Type B pancreatic cell (in vitro differentiated cells): Measurements from ENCODE around the gene PRMT1. TPM values are rescaled to one million over a fixed set of nuclear protein-coding genes. Genes with fewer than 3 reads are reported as not detected.
A peak's percentile ranks its signal among the peaks of the same experiment; 100 is the strongest.

Source experiments
- DNase-seq: peaks from one replicate; pipeline ENCODE4 v3.0.0; 2021; ENCODE audit warnings: mixed read lengths; ENCODE audit not compliant: unreplicated experiment; ENCODE audit errors: extremely low spot score
- H3K27ac Mint-ChIP-seq: 2 replicates; pipeline ENCODE4 v1.8.0; 2021; ENCODE audit warnings: mild to moderate bottlenecking, mixed read lengths
- H3K27me3 Mint-ChIP-seq: 2 replicates; pipeline ENCODE4 v1.8.0; 2021; ENCODE audit warnings: mixed read lengths
- H3K36me3 Mint-ChIP-seq: 2 replicates; pipeline ENCODE4 v1.8.0; 2021; ENCODE audit warnings: mixed read lengths
- H3K4me1 Mint-ChIP-seq: one replicate; pipeline ENCODE4 v1.8.0; 2021; ENCODE audit warnings: mixed read lengths; ENCODE audit not compliant: unreplicated experiment
- H3K4me3 Mint-ChIP-seq: 2 replicates; pipeline ENCODE4 v1.8.0; 2021; ENCODE audit warnings: mild to moderate bottlenecking, mixed read lengths
- H3K9me3 Mint-ChIP-seq: 2 replicates; pipeline ENCODE4 v1.8.0; 2021; ENCODE audit warnings: mixed read lengths
- CTCF ChIP-seq: fragments of 200-600 bp; sonication (generic); conservative IDR thresholded peaks from 2 replicates; pipeline ENCODE4 v1.5.0; 2021; ENCODE audit warnings: antibody characterized with exemption, mild to moderate bottlenecking
- total RNA-seq: library from RNA; stranded (reverse); gene quantifications from 2 replicates; pipeline ENCODE4 v1.2.1, GENCODE V29; 2021; ENCODE audit warnings: low replicate concordance

PRMT1 gene
- total RNA-seq, 1 donor from 2014 or later, result 195 TPM

DNA sequence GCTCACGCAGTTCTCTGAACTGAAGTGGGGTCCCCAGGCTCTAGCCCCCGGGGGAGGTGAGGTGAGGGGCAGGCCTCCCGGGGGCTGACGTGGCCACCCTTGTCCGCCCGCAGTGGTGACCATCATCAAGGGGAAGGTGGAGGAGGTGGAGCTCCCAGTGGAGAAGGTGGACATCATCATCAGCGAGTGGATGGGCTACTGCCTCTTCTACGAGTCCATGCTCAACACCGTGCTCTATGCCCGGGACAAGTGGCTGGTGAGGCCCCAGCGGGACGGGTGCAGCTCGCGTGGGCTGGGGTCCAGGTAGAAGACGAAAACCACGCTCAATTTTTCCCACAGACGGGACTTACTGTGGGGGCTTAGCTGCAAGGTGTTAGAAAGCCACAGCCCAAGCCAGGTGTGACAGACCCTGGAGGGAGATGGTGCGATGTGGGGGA, 6.8 kb downstream of the PRMT1 start:
- H3K27ac Mint-ChIP-seq, result no peak overlapping the region
- H3K27me3 Mint-ChIP-seq, result no peaks in the 10 kb centered on the region
- no peak for TF ChIP-seq CTCF
- no peaks in the 10 kb centered on the region for H3K9me3 Mint-ChIP-seq
- H3K4me1 Mint-ChIP-seq, result peaks cover 12% of the 10 kb centered on the region
- peaks cover 11% of the 10 kb centered on the region for H3K36me3 Mint-ChIP-seq
- DNase-seq, result no peak
- H3K4me3 Mint-ChIP-seq, result no peak overlapping the region

DNA sequence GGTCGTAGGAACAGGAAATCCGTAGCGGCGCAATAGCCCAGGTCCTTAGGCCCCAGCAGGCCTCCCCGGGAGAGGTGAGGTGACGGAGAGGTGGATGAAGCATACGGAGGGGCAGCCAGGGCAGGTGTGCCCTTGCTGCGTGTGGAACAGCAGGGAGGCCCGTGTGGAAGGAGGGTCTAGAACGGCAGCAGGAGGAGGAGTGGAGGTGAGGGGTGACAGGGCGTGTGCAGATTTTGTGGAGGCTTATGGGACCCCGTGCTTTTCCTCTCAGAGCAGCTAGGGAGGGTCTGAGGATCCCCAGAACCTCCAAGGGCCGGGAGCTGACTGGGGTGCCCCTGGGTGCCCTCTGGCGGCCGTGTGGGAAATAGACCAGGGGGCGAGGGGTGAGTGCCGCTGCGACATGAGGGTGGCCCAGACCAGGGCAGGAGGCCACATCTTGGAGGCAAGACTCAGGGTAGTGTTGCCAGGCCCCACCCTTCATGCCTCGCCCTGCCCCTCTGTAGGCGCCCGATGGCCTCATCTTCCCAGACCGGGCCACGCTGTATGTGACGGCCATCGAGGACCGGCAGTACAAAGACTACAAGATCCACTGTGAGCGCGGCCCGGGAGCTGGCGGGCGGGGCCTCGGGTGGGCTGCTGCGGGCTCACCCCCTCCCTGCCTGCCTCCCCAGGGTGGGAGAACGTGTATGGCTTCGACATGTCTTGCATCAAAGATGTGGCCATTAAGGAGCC, 7.3 kb downstream of the PRMT1 start:
- peak; percentile 54 for TF ChIP-seq CTCF
- H3K4me1 Mint-ChIP-seq, result peaks cover 12% of the 10 kb centered on the region
- H3K27me3 Mint-ChIP-seq, result no peaks in the 10 kb centered on the region
- no peak overlapping the region for H3K27ac Mint-ChIP-seq
- DNase-seq, result peak; percentile 69
- peaks cover 11% of the 10 kb centered on the region for H3K36me3 Mint-ChIP-seq
- no peak overlapping the region for H3K4me3 Mint-ChIP-seq
- H3K9me3 Mint-ChIP-seq, result no peaks in the 10 kb centered on the region

GRCh38 chr19:49684983-49685553, 8.0 kb downstream of the PRMT1 start:
- Mint-ChIP-seq H3K27me3 (no peaks in the 10 kb centered on the region), H3K4me1 (peaks cover 12% of the 10 kb centered on the region), H3K9me3 (no peaks in the 10 kb centered on the region), H3K4me3 (no peak overlapping the region), H3K27ac (no peak overlapping the region), H3K36me3 (peaks cover 11% of the 10 kb centered on the region)
- no peak for TF ChIP-seq CTCF
- DNase-seq, result no peak

DNA sequence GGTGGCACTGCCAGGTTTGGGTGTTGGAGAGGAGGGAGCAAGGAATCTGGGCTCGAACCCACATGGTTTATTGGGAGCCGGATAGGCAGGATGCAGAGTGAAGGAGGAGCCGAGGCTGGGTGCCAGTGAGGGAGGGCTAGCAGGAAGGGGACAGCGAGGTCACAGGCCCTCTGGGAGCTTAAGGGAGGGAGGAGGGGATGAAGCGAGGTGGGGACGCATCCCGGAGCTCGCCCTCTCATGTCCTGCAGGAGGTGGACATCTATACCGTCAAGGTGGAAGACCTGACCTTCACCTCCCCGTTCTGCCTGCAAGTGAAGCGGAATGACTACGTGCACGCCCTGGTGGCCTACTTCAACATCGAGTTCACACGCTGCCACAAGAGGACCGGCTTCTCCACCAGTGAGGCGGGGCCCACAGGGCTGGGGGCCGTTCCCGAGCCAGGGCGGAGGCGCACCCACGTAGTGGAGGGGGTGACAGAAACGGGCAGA, 8.8 kb downstream of the PRMT1 start:
- H3K27me3 Mint-ChIP-seq, result peaks cover 7% of the 10 kb centered on the region
- H3K4me1 Mint-ChIP-seq, result peaks cover 17% of the 10 kb centered on the region
- peak; percentile 62 for DNase-seq
- H3K27ac Mint-ChIP-seq, result no peak overlapping the region
- peaks cover 11% of the 10 kb centered on the region for H3K36me3 Mint-ChIP-seq
- TF ChIP-seq CTCF, result no peak
- no peaks in the 10 kb centered on the region for H3K9me3 Mint-ChIP-seq
- no peak overlapping the region for H3K4me3 Mint-ChIP-seq

GRCh38 chr19:49686503-49687088, 9.5 kb downstream of the PRMT1 start:
- H3K27ac Mint-ChIP-seq, result no peak overlapping the region
- H3K4me1 Mint-ChIP-seq, result peaks cover 20% of the 10 kb centered on the region
- no peak for DNase-seq
- H3K36me3 Mint-ChIP-seq, result peaks cover 11% of the 10 kb centered on the region
- H3K27me3 Mint-ChIP-seq, result peaks cover 9% of the 10 kb centered on the region
- H3K4me3 Mint-ChIP-seq, result no peak overlapping the region
- no peak for TF ChIP-seq CTCF
- H3K9me3 Mint-ChIP-seq, result no peaks in the 10 kb centered on the region
